Activated CD4-positive, alpha-beta T cell treated with anti-CD3 and anti-CD28 coated beads for 24 hours (primary cell): ENCODE results near the gene CYB5B.
"Not testable (repeated sequence)": the region's sequence is repeated elsewhere in the genome, so short reads cannot be mapped to it uniquely, and the experiment has no call there.

Experiments
- DNase-seq, 2 donors: peaks; one replicate each; pipeline ENCODE4 v3.0.0-alpha.2; 2020; ENCODE audit warnings: low read depth in 2 of 2

CYB5B gene

DNA sequence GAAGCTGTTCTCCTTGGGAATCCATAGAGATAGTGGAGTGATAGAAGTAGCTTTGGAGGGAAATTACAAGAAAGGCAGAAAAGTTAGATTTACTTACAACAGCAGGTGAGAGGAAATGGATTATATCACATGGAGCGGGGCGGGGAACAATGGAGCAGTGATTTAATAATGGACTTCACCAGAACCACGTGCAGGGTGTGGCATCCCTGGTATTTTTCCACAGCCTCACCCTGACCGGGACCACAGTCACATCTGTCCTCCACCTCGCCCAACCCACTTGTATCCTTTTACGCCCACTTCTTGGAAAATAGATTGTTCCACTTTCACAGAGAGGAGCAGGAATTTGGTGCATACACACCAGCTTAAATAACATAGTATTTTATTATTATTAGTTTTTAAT is 15.9 kb upstream of the CYB5B start:
- no peak for DNase-seq

DNA sequence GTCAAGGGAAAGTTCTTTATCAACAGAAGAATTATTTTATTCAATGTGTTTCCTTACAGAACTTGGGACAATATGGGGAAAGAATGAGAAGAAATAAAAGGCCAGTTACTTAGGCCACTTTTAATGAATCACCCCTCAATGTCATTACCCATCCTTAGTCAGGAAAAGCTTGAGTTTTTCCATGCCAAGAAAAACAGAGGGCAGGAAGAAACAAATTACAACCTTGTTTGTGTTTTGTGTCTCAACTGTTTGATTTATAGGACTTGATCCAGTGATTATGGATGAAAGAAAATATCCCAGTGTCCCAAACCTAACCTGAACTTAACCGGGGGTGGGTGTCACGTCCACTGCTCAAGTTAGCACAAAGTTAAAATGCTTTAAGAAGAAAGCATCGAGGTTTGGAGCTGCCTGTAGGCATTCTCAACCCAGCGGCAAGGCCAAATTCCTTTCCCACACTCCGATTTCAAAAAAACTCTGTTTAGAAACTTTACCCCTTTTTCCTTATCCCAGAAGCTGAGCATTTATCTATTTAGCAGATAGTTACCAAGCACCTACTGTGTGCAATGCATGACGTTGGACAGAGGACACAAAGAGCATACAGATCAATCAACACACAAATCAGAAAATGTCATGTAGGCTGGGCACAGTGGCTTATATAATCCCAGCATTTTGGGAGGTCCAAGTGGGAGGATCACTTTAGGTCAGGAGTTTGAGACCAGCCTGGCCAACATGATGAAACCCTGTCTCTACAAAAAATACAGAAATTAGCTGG is 14.0 kb upstream of the CYB5B start:
- no peak for DNase-seq

- no peak for DNase-seq
Observed at GRCh38 chr16:69411064-69411985, 13.1 kb upstream of the CYB5B start.

DNA sequence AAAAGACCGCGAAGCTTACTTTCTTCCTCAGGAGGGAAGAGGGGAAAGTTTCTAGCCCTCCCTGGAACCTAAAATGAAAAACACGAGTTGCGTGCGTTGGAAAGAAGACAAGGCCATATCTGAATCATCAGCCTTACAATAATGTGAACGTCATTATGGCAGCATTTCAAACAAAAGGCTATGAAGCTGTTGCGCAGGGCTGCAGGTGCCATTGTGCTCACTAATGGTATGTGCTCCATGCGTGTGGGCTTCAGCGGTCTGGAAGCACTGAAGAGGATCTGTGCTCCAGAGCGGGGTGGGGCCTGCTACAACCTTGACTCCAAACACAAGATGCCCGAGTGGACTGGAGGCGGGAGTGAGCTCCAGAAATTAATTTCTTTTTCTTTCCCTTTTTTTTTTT is 12.1 kb upstream of the CYB5B start:
- DNase-seq = no peak

- DNase-seq = no peak
Observed at GRCh38 chr16:69413045-69413664, 11.3 kb upstream of the CYB5B start.

- no peak for DNase-seq
Observed at GRCh38 chr16:69417520-69418199, 6.8 kb upstream of the CYB5B start.

DNA sequence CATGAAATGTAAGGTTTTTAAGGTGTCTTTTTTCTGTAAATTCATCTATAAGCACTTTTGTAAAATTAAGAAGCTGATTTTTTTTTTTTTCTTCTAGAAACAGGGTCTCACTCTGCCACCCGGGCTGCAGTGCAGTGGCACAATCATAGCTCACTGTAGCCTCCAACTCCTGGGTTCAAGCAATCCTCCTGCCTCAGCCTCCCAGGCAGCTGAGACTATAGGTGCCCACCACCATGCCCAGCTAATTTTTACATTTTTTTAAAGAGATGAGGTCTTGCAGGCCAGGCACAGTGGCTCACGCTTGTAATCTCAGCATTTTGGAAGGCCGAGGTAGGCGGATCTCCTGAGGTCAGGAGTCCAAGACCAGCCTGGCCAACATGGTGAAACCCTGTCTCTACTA is 4.5 kb upstream of the CYB5B start:
- DNase-seq = no peak

DNA sequence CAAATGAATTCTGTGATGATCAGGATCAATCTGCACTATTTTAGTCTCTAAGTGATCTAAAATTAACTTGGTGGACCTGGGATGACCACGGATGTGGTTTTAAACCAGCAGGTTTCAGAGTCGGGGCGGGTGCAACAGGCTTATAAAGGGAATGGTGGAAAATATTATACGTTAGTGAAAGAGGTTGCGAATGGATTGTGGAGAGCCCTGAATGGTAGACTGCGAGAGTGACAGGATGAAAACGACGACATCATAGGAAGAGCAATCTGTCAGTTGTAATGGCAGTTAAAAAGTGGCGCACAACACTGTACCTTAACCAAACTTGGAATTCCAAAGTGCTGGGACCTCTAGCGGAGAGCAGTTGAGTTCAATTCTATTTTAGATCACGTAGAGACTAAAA is 1.2 kb upstream of the CYB5B start:
- no peak for DNase-seq

GRCh38 chr16:69424935-69425784 is 741 bp downstream of the CYB5B start:
- DNase-seq = no peak

GRCh38 chr16:69428652-69429051 is 4.2 kb downstream of the CYB5B start:
- no peak for DNase-seq

GRCh38 chr16:69429058-69429640 is 4.7 kb downstream of the CYB5B start:
- not testable (repeated sequence) for DNase-seq

DNA sequence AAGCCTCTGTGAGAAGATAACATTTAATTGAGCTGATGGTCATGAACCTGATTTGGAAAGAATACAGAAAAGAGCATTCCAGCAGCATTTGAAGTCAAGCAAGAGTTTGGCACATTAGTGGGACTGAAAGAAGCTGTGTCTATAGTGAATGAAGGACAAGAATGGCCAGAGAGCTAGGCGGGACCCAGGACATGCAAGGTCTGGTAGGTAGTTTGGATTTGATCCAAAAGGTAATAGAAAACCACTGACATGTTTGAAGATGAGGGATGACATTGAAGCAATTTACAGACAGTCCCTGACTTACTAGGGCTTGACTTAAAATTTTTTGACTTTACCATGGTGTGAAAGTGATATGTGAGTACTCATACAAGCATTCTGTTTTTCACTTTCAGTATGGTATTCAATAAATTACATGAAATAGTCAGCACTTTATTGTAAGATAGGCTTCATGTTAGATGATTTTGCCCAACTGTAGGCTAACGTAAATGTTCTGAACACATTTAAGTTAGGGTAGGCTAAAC is 7.6 kb downstream of the CYB5B start:
- DNase-seq = no peak

GRCh38 chr16:69434066-69434465 is 9.6 kb downstream of the CYB5B start:
- DNase-seq = no peak

- DNase-seq = no peak
Observed at GRCh38 chr16:69435977-69436820, 11.8 kb downstream of the CYB5B start.

- no peak for DNase-seq
Observed at GRCh38 chr16:69436896-69437295, 12.5 kb downstream of the CYB5B start.

GRCh38 chr16:69438465-69438864 is 14.0 kb downstream of the CYB5B start:
- DNase-seq = no peak

DNA sequence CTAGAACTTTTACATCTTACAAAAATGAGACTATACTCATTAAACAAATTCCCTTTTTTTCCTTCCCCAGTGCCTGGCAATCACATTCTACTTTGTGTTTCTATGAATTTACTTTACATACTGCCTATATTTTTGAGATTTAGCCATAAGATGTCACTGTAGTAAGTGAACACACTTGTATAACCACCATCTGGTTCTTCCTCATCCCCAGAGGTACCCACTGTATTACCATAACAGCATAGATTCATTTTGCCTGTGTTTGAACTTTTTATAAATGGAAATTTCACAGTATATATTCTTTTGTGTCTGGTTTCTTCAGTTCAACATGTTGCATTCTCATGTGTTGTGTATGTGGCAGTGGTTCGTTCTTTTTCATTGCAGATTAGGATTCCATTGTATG is 15.8 kb downstream of the CYB5B start:
- no peak for DNase-seq

DNA sequence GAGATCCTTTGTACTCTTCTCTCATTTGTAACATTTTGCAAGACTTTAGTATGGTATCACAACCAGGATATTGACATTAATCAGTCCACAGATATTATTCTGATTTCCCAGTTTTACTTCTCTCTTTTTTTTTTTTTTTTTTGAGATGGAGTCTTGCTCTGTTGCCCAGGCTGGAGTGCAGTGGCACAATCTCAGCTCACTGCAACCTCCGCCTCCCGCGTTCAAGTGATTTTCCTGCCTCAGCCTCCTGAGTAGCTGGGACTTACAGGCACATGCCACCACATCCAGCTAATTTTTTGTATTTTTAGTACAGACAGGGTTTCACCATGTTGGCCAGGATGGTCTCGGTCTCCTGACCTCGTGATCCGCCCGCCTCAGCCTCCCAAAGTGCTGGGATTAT is 16.6 kb downstream of the CYB5B start:
- not testable (repeated sequence) for DNase-seq

DNA sequence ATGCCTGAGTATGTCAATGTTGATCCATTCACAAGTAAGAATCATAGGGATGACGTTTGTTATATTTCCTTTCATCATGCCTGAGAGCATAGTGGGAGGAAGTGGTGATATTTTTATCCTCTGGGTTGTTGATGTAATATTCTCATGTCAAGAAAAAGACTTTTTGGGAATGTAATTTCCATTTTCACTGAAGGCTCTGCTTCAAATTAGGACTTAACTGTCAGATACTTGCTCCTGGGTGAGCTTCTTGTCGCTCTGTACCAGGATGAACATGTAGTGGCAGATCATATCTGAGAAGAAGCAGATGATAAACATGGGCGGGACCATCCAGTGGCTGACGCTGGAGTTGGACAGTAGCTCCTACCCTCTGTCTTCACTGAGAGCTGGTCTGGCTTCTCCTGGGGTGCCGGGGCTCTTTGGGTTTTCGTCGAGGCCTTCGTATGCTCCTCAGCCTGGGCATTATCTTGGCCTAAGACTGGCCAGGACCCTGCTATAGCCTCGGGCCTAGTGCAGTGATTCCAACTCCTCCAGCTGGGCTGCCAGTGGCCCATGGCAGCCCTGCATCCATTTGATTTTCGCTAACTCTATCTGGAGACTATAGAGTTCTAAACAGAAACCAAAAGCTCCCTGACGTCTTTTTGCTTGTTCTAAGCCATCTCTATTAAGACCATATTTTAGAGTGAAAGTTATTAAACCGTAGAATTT is 19.7 kb downstream of the CYB5B start:
- DNase-seq = no peak
